Hematopoietic multipotent progenitor cell treated with erythropoietin and hydrocortisone succinate and interleukin-3 and kit ligand, for 6 days (in vitro differentiated cells): Measurements from ENCODE around the gene SNRNP27.
"Not testable (repeated sequence)": the region's sequence is repeated elsewhere in the genome, so short reads cannot be mapped to it uniquely, and the experiment has no call there.

Source experiments
- DNase-seq: peaks from one replicate; pipeline ENCODE4 v3.0.0-alpha.2; 2015

The SNRNP27 gene, protein sequence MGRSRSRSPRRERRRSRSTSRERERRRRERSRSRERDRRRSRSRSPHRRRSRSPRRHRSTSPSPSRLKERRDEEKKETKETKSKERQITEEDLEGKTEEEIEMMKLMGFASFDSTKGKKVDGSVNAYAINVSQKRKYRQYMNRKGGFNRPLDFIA

DNA sequence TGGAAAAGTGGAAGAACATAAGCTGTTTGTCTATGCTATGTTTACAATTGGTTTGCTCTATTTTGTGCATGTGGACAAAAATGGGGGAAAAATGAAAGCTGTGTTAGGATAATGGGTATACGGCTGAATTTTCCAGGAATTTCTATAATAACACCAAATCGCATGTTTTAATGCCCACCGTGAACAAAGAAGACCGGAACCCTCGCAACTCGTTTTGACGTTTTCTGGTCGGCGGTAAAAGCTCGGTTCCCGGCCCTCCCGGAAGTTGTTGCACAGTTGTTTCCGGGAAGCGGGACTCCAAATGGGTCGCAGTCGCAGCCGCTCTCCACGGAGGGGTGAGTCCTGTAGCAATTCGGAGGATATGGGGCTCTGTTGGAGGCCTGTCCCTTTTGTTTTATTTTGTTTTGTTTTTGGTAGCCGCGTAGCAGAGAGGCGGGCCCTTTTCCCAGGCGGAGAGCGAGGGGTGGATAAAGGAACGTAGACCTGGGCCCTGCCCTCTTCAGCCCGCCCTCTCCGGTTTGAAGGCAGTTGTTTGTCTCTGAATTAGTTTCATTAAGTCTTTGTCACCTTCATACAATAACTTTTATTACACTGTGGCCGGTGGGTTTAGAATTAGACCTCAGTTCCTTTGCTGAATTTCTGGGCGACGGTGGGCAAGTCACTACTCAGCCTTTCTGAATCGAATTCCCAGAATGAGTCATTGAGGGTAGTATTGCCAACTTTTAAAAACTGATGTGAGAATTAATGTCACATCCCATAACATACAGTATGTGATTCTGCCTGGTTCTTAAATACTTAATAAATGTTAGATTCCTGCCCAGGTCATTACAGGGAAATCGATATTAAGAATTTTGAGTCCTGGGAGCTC is at the start of gene SNRNP27:
Gene SNRNP27 (plus strand): TSS at position 273 of the 868 bp plus-strand sequence. CDS start 29 bp downstream, at position 302.
- DNase-seq: peak; percentile 94

DNA sequence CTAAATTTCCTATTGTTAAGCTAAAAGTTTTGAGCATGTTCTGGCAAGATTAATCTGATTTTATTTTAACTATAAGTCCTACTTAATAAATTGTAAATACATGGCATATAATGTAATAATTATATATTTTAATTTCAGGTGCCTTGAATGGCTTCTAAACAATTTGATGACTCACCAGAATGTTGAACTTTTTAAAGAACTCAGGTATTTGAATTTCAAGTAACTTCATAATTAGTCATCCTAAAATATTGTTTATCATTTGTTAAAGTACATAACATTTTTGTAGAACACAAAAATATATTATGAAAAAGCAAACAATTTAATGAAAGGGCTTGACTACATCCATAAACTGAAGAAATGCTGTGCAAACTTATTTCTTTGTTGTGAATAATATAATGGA is 49.8 kb upstream of the SNRNP27 start:
- no peak for DNase-seq

DNA sequence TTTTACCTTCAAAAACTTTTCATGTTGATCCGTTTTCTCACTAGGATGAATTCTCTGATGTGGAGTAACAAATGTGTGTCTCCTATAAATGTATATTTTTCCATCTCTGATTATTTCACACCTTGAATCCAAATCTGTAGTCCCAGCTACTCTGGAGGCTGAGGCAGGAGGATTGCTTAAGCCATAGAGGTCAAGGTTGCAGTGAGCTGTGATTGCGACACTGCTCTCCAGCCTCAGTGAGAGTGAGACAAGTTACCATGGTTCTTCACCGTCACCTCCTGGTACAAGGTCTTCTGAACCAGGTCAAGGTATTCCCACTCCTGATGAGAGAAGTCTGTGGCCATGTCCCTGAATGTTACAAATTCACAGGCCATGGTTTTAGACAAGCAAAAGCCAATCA is 49.2 kb upstream of the SNRNP27 start:
- DNase-seq: no peak

DNA sequence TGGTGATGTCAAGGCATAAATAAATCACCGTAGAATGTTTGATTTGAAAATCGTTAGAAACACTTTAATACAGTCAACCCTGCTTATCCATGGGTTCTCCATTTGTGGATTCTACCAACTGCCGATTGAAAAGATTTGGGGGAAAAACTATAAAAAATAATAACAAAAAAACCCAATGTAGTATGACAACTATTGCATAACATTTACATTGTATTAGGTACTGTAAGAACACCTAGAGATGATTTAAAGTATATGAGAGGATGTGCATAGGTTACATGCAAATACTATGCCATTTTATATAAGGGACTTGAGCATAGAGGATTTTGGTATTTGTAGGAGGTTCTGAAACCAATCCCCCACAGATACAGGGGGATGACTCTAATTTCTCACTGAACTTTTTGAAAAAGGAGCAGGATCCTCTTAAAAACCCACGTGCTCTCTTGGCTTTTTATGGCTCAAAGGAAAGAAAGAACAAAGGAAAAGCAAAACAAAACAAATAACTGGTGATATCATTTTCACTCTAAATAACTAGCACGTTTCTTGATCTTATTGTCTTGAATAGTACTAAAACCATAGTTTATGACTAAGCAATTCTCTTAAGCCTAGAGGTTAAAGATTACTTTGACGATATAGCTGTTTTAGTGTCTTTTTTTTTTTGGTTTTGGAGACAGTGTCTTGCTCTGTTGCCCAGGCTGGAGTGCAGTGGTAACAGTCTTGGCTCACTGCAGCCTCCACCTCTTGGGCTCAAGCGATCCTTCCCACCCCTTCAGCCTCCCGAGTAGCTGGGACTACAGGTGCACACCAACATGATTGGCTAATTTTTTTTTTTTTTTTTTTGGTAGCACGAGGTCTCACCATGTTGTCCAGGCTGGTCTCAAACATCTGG is 47.3 kb upstream of the SNRNP27 start:
- no peak for DNase-seq

DNA sequence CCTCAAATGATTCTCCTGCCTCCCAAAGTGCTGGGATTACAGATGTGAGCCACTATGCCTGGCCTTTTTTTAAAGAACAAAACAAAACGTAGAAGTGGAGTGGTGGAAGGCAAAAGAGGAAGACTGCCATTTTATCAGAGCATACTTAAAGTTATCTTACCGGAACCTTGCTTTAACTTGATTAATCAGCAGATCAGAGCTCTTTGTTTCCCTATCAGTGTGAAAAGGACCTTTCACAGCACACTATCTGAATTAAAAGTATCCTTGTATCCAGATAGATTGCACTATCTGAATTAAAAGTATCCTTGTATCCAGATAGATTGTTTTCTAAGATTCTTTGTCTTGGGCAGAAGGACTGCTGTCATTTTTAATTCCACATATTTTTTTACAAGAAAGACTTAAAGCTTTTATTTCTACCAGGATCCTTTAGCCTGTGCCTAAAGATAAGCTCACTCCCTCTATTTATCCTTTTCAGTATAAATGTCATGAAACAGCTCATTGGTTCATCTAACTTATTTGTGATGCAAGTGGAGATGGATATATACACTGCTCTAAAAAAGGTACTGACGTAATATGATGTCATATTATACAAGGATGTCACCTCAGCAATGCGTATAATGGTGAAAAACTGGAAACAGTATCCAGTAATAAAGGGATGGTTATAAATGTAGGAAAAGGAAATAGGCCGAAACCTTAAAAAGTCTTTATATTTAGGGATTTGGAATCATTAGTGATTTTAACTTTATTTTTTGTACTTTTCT is 46.5 kb upstream of the SNRNP27 start:
- peak; percentile 48 for DNase-seq

DNA sequence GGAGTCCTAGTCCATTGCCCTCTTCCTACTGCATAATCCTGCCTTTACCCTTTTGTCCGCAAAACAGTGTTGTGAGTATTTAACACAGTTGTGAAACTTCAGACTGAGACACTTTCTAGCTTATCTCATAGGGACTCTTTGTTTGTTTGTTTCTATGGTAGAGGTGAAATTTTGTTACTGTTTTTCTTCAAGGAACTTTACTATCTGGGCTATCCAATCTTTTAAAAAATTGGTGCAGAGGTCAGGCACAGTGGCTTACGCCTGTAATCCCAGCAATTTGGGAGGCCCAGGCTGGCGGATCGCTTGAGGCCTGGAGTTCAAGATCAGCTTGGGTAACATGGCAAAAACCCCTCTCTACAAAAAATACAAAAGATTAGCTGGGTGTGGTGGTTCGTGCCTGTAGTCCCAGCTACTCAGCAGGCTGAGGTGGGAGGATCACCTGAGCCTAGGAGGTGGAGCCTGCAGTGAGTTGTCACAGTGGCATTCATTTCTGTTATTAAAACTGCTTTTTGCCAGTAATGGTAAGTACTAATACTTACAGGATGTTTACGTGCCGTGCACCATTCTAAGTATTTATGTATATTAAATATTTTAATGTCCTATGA is 45.5 kb upstream of the SNRNP27 start:
- DNase-seq: no peak

DNA sequence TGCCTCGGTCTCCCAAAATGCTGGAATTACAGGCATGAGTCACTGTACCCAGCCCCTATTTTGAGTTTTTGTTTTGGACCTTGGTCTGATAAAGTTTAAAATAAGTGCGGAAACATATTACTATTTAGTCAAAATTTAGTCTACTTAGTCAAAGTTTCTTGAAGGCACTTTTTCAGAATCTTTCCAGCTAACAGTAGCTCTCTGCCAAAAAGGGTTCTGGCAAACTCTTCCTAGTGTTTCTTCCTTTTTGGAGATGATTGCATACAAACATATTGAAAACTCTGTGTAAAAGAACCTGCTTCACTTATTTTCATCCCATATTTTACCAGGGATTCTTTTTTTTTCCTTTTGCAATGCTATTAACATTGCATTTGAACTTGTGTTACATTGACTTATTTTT is 35.5 kb upstream of the SNRNP27 start:
- no peak for DNase-seq

DNA sequence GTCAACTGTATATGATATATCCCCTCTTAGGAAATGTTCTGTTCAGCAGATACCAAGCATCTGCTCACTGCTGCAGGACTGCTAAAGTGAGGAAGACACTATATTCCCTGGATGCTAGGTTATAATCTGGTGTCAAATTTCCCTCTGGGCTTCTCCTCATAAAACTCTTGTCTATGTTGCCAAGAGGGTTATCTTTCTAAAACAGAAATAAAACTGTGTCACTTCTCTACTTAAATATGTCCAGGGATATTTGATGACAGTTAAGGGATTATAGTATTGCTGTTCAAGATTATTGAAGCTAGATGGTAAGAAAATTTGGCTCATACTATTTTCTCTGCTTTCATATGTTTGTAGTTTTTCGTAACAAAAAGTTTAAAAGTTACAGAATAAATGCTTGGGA is 30.5 kb upstream of the SNRNP27 start:
- DNase-seq: no peak

DNA sequence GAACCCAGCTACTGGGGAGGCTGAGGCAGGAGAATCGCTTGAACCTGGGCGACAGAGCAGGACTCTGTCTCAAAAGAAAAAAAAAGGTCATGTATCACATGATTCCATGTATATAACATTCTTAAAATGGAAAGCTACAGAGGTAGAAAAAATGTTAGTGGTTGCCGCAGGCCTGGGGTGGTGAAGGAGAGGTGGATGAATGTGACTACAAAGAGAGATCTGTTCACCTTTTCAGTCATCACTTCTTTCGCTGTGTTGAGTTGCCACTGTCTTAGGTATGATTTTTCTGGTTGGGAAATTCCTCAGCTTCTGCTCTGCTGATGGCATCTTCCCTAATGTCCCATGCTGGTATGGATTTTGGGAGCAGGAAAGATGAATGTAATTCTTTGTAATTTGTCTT is 5.3 kb upstream of the SNRNP27 start:
- no peak for DNase-seq

DNA sequence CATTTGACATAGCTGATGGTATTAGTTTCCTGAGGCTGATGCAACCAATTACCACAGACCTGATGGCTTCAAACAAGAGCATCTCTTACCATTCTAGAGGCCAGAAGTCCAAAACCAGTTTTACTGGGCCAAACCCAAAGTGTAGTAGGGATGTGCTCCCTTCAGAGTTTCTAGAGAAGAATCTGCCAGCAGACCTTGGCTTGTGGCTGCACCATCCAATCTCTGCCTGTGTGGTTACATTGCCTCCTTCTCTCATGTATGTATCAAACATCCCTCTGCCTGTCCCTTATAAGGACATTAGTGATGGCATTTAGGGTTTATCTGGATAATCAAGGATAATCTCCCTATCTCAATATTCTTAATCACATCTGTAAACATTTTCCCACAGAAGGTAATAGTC is 4.5 kb upstream of the SNRNP27 start:
- no peak for DNase-seq

DNA sequence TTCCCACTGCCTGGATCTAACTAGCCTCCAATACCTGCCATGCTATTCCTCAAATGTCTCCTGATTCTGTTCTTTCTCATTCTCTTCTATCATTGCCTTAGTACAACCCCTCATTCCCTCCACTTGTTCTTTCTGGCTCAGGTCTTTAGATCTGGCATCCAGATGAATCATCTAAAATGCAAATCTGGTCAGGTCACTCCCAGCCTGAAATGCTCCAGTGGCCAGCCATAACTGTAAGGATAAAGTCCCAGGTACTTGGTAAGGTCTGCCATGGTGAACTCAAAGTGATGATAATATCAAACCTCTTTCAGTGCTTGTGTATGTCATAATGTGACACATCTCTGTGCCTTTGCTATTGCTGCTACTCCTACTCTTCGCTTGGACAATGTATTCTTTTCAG is 2.9 kb upstream of the SNRNP27 start:
- DNase-seq: no peak

DNA sequence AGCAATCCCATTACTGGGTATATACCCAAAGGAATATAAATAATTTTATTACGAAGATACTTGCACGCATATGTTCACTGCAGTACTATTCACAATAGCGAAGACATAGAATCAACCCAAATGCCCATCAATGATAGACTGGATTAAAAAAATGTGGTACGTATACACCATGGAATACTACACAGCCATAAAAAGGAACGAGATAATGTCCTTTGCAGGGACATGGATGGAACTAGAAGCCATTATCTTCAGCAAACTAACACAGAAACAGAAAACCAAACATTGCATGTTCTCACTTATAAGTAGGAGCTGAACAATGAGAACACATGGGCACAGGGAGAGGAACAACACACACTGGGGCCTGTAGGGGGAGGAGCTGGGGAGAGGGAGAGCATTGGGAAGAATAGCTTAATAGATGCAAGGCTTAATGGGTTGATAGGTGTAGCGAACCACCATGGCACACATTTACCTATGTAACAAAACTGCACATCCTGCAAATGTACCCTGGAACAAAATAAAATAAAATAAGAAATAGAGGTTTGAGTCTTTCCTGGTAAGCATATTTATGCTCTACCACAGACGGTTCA is 825 bp upstream of the SNRNP27 start:
- peak; percentile 48 for DNase-seq

DNA sequence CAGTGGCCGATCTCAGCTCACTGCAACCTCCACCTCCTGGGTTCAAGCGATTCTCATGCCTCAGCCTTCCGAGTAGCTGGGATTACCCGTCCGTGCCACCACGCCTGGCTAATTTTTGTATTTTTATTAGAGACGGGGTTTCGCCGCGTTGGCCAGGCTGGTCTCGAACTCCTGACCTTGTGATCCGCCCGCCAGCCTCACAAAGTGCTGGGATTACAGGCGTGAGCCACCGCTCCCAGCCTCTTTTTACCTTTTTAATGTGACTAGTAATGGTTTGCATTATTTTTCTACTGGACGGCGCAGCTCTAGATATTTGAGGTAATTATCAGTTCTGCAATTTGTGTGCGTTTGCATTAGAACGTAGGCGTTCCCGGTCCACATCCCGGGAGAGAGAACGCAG is 981 bp downstream of the SNRNP27 start:
- not testable (repeated sequence) for DNase-seq

DNA sequence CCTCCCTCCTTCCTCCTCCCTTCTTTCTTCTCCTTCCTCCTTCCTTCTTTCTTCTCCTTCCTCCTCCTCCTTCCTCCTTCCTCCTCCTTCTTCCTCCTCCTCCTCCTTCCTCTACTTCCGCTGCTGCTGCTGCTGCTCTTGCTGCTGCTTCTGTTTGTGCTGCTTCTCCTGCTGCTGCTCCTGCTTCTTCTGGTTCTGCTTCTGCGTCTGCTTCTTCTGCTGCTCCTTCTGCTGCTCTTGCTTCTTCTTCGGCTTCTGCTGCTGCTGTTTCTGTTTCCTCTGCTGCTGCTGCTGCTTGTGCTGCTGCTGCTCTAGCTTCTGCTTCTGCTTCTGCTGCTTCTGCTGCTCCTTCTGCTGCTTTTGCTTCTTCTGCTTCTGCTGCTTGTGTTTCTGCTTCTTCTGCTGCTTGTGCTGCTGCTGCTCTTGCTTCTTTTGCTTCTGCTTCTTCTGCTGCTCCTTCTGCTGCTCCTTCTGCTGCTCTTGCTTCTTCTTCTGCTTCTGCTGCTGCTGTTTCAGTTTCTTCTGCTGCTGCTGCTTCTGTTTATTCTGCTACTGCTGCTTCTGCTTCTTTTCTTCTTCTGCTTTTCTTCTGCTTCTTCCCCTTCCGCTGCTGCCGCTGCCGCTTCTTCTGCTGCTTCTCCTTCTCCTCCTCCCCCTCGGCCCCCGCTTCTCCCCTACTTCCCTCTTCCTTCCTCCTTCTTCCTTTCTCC is 8.6 kb downstream of the SNRNP27 start:
- DNase-seq: peak; percentile 60

DNA sequence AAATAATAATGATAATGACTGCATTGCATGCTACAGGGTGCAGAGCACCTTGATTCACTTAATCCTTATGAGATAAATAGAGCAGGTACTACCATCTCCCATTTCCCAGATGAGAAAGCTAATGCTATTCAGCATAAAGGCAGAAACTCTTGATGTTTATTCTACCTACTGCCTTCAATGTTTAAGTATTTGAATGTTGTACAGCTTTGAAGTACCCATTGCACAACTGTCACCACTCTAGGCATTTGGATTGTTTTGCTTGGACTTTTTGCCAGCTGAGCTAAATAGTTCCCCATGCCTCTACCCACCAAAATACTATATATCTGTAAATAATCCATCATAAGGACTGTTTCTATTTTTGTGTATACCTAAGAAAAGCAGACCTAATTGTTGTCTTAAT is 13.5 kb downstream of the SNRNP27 start:
- no peak for DNase-seq

DNA sequence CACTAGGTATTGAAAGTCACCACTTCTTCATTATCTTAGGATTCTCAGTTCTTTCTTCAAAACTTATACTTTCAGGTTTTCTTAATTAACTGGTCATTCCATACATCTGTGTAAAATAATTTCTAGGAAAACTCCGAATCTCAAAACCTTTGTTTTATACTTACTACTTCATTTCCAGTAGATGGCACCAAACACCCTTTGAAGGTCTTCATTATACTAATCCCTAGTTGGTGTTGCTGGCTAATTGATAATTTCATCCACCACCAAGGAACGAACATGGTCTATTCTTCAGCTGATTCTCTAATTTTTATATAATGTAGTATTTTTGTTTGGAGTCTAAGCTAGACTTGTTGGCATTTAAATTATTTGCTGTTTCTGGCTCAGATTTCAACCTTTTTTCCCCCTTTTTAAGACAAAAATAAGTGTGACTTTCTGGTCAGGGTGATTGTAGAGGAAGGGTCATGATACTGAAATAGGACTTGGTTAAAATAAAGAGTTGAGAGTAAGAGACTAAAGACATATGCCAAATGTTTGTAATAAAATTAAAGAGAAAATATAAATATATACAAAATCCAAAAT is 18.3 kb downstream of the SNRNP27 start:
- peak; percentile 88 for DNase-seq

DNA sequence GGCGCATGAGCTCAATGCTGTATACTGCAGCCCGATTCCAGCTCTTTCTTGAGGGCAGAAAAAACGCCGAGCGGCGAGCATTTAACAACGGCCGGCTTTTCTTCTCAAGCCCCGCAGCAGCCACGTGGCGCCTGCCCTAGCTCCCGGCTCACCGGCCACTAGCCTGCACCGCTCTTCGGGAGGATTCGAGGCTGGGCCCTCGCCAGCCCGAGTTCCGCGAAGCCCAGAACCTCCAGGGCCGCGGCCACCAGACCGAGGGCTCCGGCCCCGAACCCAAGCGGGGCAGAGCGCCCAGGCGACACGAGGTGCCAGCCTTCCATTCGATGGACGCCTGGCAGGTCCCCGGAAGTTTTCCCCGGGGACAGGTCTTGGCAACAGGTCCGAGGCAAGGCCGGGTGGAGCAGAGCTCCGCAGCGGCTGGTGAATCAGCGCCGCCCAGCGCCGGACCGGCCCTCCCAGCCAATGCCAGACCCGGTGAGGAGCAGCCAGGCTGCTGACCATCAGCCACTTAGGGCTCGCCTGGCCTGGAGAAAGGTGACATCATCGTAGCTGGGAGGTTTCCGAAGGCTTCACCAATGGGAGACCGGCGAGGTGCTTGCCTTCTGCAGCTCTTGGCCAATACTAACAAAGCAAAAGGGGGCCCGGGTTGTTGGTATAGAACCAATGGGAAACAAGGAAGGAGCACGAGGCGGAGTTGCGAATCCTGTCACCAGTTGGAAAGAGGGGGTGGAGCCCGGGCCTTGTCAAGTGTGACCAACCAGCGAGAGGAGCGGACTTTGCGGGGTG is 20.6 kb downstream of the SNRNP27 start:
- DNase-seq: peak; percentile 100

DNA sequence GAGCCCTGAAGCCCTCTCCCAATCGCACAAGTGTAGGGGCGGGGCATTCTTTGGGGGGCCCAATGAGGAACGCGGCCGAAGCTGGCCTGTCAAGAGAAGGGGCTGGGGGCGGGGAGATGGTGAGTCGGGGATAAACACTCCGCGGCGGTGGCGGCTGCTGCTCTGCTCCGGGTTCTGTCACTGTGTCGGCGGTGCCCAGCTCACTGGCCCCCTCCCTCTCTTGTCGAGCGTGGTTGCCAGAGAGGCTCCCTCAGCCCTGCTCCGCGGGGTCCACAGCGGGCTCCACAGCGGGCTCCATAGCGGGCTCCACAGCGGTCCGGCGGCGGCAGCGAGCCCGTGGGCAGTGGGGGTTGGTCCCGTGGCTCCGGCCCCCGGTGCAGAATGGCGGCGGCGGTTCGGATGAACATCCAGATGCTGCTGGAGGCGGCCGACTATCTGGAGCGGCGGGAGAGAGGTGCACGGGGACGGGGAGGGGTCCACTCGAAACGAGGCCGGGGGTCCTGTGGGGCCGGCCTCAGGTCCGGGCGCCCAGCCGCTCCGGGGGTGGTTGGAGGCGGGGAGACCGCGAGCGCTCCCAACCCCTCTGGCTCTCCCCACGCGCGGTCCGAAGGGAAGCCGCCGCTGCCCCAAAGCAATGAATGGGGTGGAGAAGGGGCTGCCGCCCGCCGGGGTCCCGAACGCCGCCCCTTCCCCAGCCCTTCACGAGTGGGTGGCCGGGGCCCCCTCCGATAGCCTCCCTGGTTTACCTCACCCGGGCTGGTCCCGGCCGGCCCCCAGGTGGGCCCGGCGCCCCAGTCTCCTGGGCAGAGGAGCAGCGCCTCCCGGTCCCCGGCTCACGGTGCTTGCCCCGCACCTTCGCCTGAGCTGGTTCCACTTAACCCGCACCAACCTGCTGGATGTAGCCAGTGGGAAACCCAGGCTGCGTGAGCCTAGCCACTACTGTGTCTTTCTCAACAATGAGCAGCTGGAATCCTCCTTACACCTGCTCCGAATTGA is 21.5 kb downstream of the SNRNP27 start, which contains the start of gene MXD1:
Gene MXD1 (plus strand): TSS at position 160 of the 996 bp plus-strand sequence. CDS start 222 bp downstream, at position 382.
- peak; percentile 50 for DNase-seq

DNA sequence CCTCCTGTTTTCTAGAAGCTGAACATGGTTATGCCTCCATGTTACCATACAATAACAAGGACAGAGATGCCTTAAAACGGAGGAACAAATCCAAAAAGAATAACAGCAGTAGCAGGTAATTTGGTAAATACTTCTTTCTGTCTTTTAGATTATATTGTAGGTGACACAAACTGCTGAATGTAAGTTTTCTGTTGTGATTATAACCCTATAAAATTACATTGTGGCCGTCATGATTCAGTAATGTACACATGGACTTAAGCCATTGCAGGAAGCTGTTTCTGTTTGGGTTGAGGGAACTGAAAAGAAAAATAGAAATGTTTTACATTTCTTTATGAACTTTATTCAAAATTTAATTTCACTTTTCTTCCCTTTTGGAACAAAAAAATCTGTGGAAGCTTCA is 22.4 kb downstream of the SNRNP27 start:
- DNase-seq: peak; percentile 41
